T1000 (cell line): ENCODE data around the gene CCNT2.
"Not testable (repeated sequence)": the region's sequence is repeated elsewhere in the genome, so short reads cannot be mapped to it uniquely, and the experiment has no call there.

ENCODE experiments used
- DNase-seq: peaks from one replicate; lab custom pipeline; 2025; ENCODE audit warnings: mixed read lengths; lab: John Stamatoyannopoulos, UW

Gene CCNT2

GRCh38 chr2:134919341-134920210 is 954 bp downstream of the CCNT2 start:
- no peak for DNase-seq

- DNase-seq, result no peak
Observed at GRCh38 chr2:134924912-134925311, 6.3 kb downstream of the CCNT2 start.

GRCh38 chr2:134926231-134926931 is 7.8 kb downstream of the CCNT2 start:
- no peak for DNase-seq

- no peak for DNase-seq
Observed at GRCh38 chr2:134927195-134927594, 8.6 kb downstream of the CCNT2 start.

GRCh38 chr2:134932864-134933526 is 14.4 kb downstream of the CCNT2 start:
- no peak for DNase-seq

- no peak for DNase-seq
Observed at GRCh38 chr2:134933732-134934131, 15.1 kb downstream of the CCNT2 start.

- no peak for DNase-seq
Observed at GRCh38 chr2:134934150-134934549, 15.5 kb downstream of the CCNT2 start.

GRCh38 chr2:134934641-134935040 is 16.0 kb downstream of the CCNT2 start:
- no peak for DNase-seq

- DNase-seq, result no peak
Observed at GRCh38 chr2:134936691-134937090, 18.1 kb downstream of the CCNT2 start.

- no peak for DNase-seq
Observed at GRCh38 chr2:134943540-134943939, 24.9 kb downstream of the CCNT2 start.

GRCh38 chr2:134944975-134945374 is 26.4 kb downstream of the CCNT2 start:
- no peak for DNase-seq

GRCh38 chr2:134946073-134946472 is 27.5 kb downstream of the CCNT2 start:
- DNase-seq, result no peak

GRCh38 chr2:134949981-134950708 is 31.5 kb downstream of the CCNT2 start:
- DNase-seq, result no peak

- DNase-seq, result no peak
Observed at GRCh38 chr2:134950886-134951285, 32.3 kb downstream of the CCNT2 start.

- no peak for DNase-seq
Observed at GRCh38 chr2:134952608-134953007, 34.0 kb downstream of the CCNT2 start.

GRCh38 chr2:134954065-134954464 is 35.4 kb downstream of the CCNT2 start:
- DNase-seq, result no peak

GRCh38 chr2:134955744-134956143 is 37.1 kb downstream of the CCNT2 start:
- no peak for DNase-seq

GRCh38 chr2:134957477-134957876 is 38.9 kb downstream of the CCNT2 start:
- no peak for DNase-seq

- DNase-seq, result not testable (repeated sequence)
Observed at GRCh38 chr2:134967166-134967565, 48.5 kb downstream of the CCNT2 start.

GRCh38 chr2:134973241-134974138 is 54.9 kb downstream of the CCNT2 start:
- DNase-seq, result no peak
